Measurements from ENCODE around the gene UBE2E1.

UBE2E1 gene

GRCh38 chr3:23920151-23920655 is 114.4 kb downstream of the UBE2E1 start:
- no peak for DNase-seq

GRCh38 chr3:23921052-23921511 is 115.3 kb downstream of the UBE2E1 start:
- no peak for DNase-seq

GRCh38 chr3:23923786-23924185 is 118.0 kb downstream of the UBE2E1 start:
- DNase-seq = no peak

GRCh38 chr3:23926246-23926645 is 120.5 kb downstream of the UBE2E1 start:
- DNase-seq = no peak

- DNase-seq = no peak
Measured at GRCh38 chr3:23926736-23927135, 121.0 kb downstream of the UBE2E1 start.

- DNase-seq = no peak
Measured at GRCh38 chr3:23928524-23928923, 122.8 kb downstream of the UBE2E1 start.

- DNase-seq = no peak
Measured at GRCh38 chr3:23931597-23931996, 125.8 kb downstream of the UBE2E1 start.

- no peak for DNase-seq
Measured at GRCh38 chr3:23932571-23932970, 126.8 kb downstream of the UBE2E1 start.

- no peak for DNase-seq
Measured at GRCh38 chr3:23934253-23934652, 128.5 kb downstream of the UBE2E1 start.

GRCh38 chr3:23937296-23937695 is 131.5 kb downstream of the UBE2E1 start:
- no peak for DNase-seq

- DNase-seq = no peak
Measured at GRCh38 chr3:23938688-23939087, 132.9 kb downstream of the UBE2E1 start.

- no peak for DNase-seq
Measured at GRCh38 chr3:23940775-23941174, 135.0 kb downstream of the UBE2E1 start.
